Activated CD8-positive, alpha-beta T cell treated with anti-CD3 and anti-CD28 coated beads for 36 hours (primary cell): ENCODE data around the gene SLC15A2. TPM values are rescaled to one million over a fixed set of nuclear protein-coding genes. Genes with fewer than 3 reads are reported as not detected.

Experiments used
- ATAC-seq: fragments of 200-7000 bp; cut with Tn5 transposase; one replicate; pipeline ENCODE4 v1.10.0; 2021; ENCODE audit warnings: mild to moderate bottlenecking, moderate library complexity
- CTCF ChIA-PET: fragments of 350-600 bp; sonication (Branson Sonifier 250); formaldehyde crosslinking; loops from one replicate; lab custom pipeline; 2021; ENCODE audit warnings: antibody characterized with exemption; lab: Charles Lee
- POLR2A ChIA-PET: fragments of 350-600 bp; sonication (Branson Sonifier 250); formaldehyde crosslinking; loops from one replicate; lab custom pipeline; 2021; ENCODE audit warnings: antibody characterized with exemption; lab: Charles Lee
- DNase-seq: peaks from one replicate; pipeline ENCODE4 v3.0.0-alpha.2; 2020
- H3K27ac Mint-ChIP-seq: one replicate; pipeline ENCODE4 v1.8.0; 2021; ENCODE audit warnings: mild to moderate bottlenecking, mixed read lengths
- H3K27me3 Mint-ChIP-seq: one replicate; pipeline ENCODE4 v1.8.0; 2021; ENCODE audit warnings: mixed read lengths
- H3K36me3 Mint-ChIP-seq: one replicate; pipeline ENCODE4 v1.8.0; 2021; ENCODE audit warnings: low read depth, mixed read lengths
- H3K4me1 Mint-ChIP-seq: one replicate; pipeline ENCODE4 v1.8.0; 2021; ENCODE audit warnings: low read depth, mixed read lengths
- H3K4me3 Mint-ChIP-seq: one replicate; pipeline ENCODE4 v1.8.0; 2021; ENCODE audit warnings: mild to moderate bottlenecking, moderate library complexity, mixed read lengths
- H3K9me3 Mint-ChIP-seq: one replicate; pipeline ENCODE4 v1.8.0; 2021; ENCODE audit warnings: mixed read lengths
- CTCF ChIP-seq: fragments of 200-600 bp; IDR thresholded peaks from one replicate; pipeline ENCODE4 v1.8.0; 2022; ENCODE audit warnings: antibody characterized with exemption, mild to moderate bottlenecking
- intact Hi-C: fragments of 100-400 bp; cut with micrococcal nuclease; formaldehyde crosslinking; loops from one replicate; pipeline ENCODE4 v1.10.0; 2022
- total RNA-seq, 2 experiments: library from RNA; stranded (reverse); gene quantifications; one replicate each; pipeline ENCODE4 v1.2.3, GENCODE V29; 2021

SLC15A2 gene
- total RNA-seq, 2 experiments from 2014 or later, result 1.7 TPM

- peaks cover 11% of the 10 kb centered on the region for H3K36me3 Mint-ChIP-seq
- no peaks in the 10 kb centered on the region for H3K9me3 Mint-ChIP-seq
- no peaks in the 10 kb centered on the region for H3K27me3 Mint-ChIP-seq
- H3K4me3 Mint-ChIP-seq, result no peak overlapping the region
- ATAC-seq, result no peak
- POLR2A ChIA-PET, result no interaction called here
- DNase-seq, result no peak
- intact Hi-C loops, result no loop called here
- no peak overlapping the region for H3K27ac Mint-ChIP-seq
- H3K4me1 Mint-ChIP-seq, result no peaks in the 10 kb centered on the region
- CTCF ChIA-PET, result no interaction called here
- TF ChIP-seq CTCF, result no peak
These were observed 48.0 kb downstream of the SLC15A2 start for GRCh38 chr3:121942116-121942786.

- ChIA-PET POLR2A (no interaction called here), CTCF (no interaction called here)
- Mint-ChIP-seq H3K4me1 (no peaks in the 10 kb centered on the region), H3K4me3 (no peak overlapping the region), H3K9me3 (no peaks in the 10 kb centered on the region), H3K36me3 (peaks cover 10% of the 10 kb centered on the region), H3K27ac (no peak overlapping the region), H3K27me3 (no peaks in the 10 kb centered on the region)
- DNase-seq (no peak), ATAC-seq (no peak)
- TF ChIP-seq CTCF, result no peak
- intact Hi-C loops, result no loop called here
These were observed 49.2 kb downstream of the SLC15A2 start for GRCh38 chr3:121943431-121943830.

GRCh38 chr3:121948641-121949040, 54.4 kb downstream of the SLC15A2 start:
- Mint-ChIP-seq H3K9me3 (peaks cover 15% of the 10 kb centered on the region), H3K27me3 (no peaks in the 10 kb centered on the region), H3K27ac (no peak overlapping the region), H3K4me3 (no peak overlapping the region), H3K36me3 (peaks cover 6% of the 10 kb centered on the region), H3K4me1 (no peaks in the 10 kb centered on the region)
- DNase-seq (no peak), ATAC-seq (no peak)
- ChIA-PET POLR2A (no interaction called here), CTCF (no interaction called here)
- TF ChIP-seq CTCF, result no peak
- intact Hi-C loops, result no loop called here

GRCh38 chr3:121951291-121951919, 57.2 kb downstream of the SLC15A2 start:
- ChIA-PET POLR2A (no interaction called here), CTCF (no interaction called here)
- intact Hi-C loops, result no loop called here
- DNase-seq (no peak), ATAC-seq (no peak)
- Mint-ChIP-seq H3K9me3 (peaks cover 20% of the 10 kb centered on the region), H3K4me3 (no peak overlapping the region), H3K36me3 (peaks cover 10% of the 10 kb centered on the region), H3K4me1 (no peaks in the 10 kb centered on the region), H3K27ac (no peak overlapping the region), H3K27me3 (no peaks in the 10 kb centered on the region)
- TF ChIP-seq CTCF, result no peak

- ATAC-seq, result no peak
- Mint-ChIP-seq H3K27ac (no peak overlapping the region), H3K4me1 (no peaks in the 10 kb centered on the region), H3K36me3 (peaks cover 4% of the 10 kb centered on the region), H3K9me3 (peaks cover 14% of the 10 kb centered on the region), H3K27me3 (no peaks in the 10 kb centered on the region), H3K4me3 (no peak overlapping the region)
- POLR2A ChIA-PET, result no interaction called here
- DNase-seq, result no peak
- no peak for TF ChIP-seq CTCF
- CTCF ChIA-PET, result no interaction called here
- intact Hi-C loops, result no loop called here
These were observed 62.2 kb downstream of the SLC15A2 start for GRCh38 chr3:121956363-121956762.
